Measurements from ENCODE around the gene SPRR2E. TPM values are rescaled to one million over a fixed set of nuclear protein-coding genes. Genes with fewer than 3 reads are reported as not detected.
"Not testable (repeated sequence)": the region's sequence is repeated elsewhere in the genome, so short reads cannot be mapped to it uniquely, and the experiment has no call there.

Gene SPRR2E
- total RNA-seq, 1 donor from 2014 or later = not detected

DNA sequence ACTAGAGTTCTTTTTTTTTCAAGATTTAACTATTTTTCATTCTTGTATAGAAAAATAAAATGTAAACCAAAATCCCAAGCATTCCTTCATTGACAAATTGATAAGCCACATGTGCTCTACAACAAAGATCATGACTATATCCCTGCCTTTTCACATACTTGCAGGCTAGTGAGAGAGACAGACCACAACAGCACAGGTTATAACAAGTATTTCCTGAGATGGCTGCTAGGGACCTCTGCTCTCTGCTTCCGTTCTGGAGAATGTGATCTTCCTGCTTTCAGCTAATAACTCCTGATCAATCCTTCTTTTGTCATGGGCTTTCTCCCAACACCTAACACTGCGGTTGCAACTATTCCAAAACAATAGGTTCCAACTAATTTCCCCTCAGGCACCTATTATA is 33.0 kb upstream of the SPRR2E start:
- no peaks in the 10 kb centered on the region for H3K4me1 Mint-ChIP-seq (ENCODE audit: low read depth, unreplicated experiment)
- no peaks in the 10 kb centered on the region for H3K27me3 Mint-ChIP-seq (ENCODE audit: unreplicated experiment)
- DNase-seq = no peak
- no peak for TF ChIP-seq CTCF (IDR thresholded peaks at IDR 0.05; ENCODE audit: partially characterized antibody, unreplicated experiment)
- no peak overlapping the region for H3K27ac Mint-ChIP-seq (ENCODE audit: unreplicated experiment)
- H3K4me3 Mint-ChIP-seq (ENCODE audit: unreplicated experiment) = no peak overlapping the region
- peaks cover 21% of the 10 kb centered on the region for H3K36me3 Mint-ChIP-seq (ENCODE audit: unreplicated experiment)
- peaks cover 3% of the 10 kb centered on the region for H3K9me3 Mint-ChIP-seq (ENCODE audit: unreplicated experiment)

GRCh38 chr1:153125536-153125935 is 31.2 kb upstream of the SPRR2E start:
- peaks cover 3% of the 10 kb centered on the region for H3K9me3 Mint-ChIP-seq (ENCODE audit: unreplicated experiment)
- H3K36me3 Mint-ChIP-seq (ENCODE audit: unreplicated experiment) = peaks cover 21% of the 10 kb centered on the region
- no peaks in the 10 kb centered on the region for H3K4me1 Mint-ChIP-seq (ENCODE audit: low read depth, unreplicated experiment)

DNA sequence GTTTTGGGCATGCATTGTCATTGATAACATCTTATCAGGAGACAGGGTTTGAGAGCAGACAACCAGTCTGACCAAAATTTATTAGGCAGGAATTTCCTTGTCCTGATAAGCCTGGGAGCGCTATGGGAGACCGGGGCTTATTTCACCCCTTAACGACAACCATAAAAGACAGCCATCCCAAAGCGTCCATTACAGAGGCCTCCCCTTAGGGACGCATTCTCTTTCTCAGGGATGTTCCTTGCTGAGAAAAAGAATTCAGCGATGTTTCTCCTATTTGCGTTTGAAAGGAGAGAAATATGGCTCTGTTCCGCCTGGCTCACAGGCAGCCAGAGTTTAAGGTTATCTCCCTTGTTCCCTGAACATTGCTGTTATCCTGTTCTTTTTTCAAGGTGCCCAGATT is 29.5 kb upstream of the SPRR2E start:
- peaks cover 21% of the 10 kb centered on the region for H3K36me3 Mint-ChIP-seq (ENCODE audit: unreplicated experiment)
- not testable (repeated sequence) for H3K4me1 Mint-ChIP-seq (ENCODE audit: low read depth, unreplicated experiment); H3K9me3 Mint-ChIP-seq (ENCODE audit: unreplicated experiment); H3K27me3 Mint-ChIP-seq (ENCODE audit: unreplicated experiment); H3K27ac Mint-ChIP-seq (ENCODE audit: unreplicated experiment); DNase-seq; H3K4me3 Mint-ChIP-seq (ENCODE audit: unreplicated experiment)

More at GRCh38 chr1:153125536-153125935, 31.2 kb upstream of the SPRR2E start:
- no peak for DNase-seq
- H3K4me3 Mint-ChIP-seq (ENCODE audit: unreplicated experiment) = no peak overlapping the region
- no peak for TF ChIP-seq CTCF (IDR thresholded peaks at IDR 0.05; ENCODE audit: partially characterized antibody, unreplicated experiment)
- no peaks in the 10 kb centered on the region for H3K27me3 Mint-ChIP-seq (ENCODE audit: unreplicated experiment)
- no peak overlapping the region for H3K27ac Mint-ChIP-seq (ENCODE audit: unreplicated experiment)

- Mint-ChIP-seq H3K27me3 (ENCODE audit: unreplicated experiment) (no peaks in the 10 kb centered on the region), H3K36me3 (ENCODE audit: unreplicated experiment) (peaks cover 21% of the 10 kb centered on the region), H3K4me1 (ENCODE audit: low read depth, unreplicated experiment) (no peaks in the 10 kb centered on the region), H3K27ac (ENCODE audit: unreplicated experiment) (no peak overlapping the region), H3K9me3 (ENCODE audit: unreplicated experiment) (peaks cover 3% of the 10 kb centered on the region), H3K4me3 (ENCODE audit: unreplicated experiment) (no peak overlapping the region)
- DNase-seq = no peak
- TF ChIP-seq CTCF (IDR thresholded peaks at IDR 0.05; ENCODE audit: partially characterized antibody, unreplicated experiment) = no peak
Measured at GRCh38 chr1:153122831-153123421, 28.6 kb upstream of the SPRR2E start.

- peaks cover 3% of the 10 kb centered on the region for H3K9me3 Mint-ChIP-seq (ENCODE audit: unreplicated experiment)
- DNase-seq = no peak
- no peak overlapping the region for H3K27ac Mint-ChIP-seq (ENCODE audit: unreplicated experiment)
- no peaks in the 10 kb centered on the region for H3K4me1 Mint-ChIP-seq (ENCODE audit: low read depth, unreplicated experiment)
- peaks cover 16% of the 10 kb centered on the region for H3K36me3 Mint-ChIP-seq (ENCODE audit: unreplicated experiment)
- H3K4me3 Mint-ChIP-seq (ENCODE audit: unreplicated experiment) = no peak overlapping the region
- TF ChIP-seq CTCF (IDR thresholded peaks at IDR 0.05; ENCODE audit: partially characterized antibody, unreplicated experiment) = no peak
- H3K27me3 Mint-ChIP-seq (ENCODE audit: unreplicated experiment) = no peaks in the 10 kb centered on the region
Measured at GRCh38 chr1:153120945-153121344, 26.6 kb upstream of the SPRR2E start.
